Endothelial cell (in vitro differentiated cells): ENCODE results near the gene TSSK6. TPM values are rescaled to one million over a fixed set of nuclear protein-coding genes. Genes with fewer than 3 reads are reported as not detected.
A peak's percentile ranks its signal among the peaks of the same experiment; 100 is the strongest.

Experiments
- DNase-seq: peaks from one replicate; pipeline ENCODE4 v3.0.0; 2021; ENCODE audit warnings: low spot score
- H3K27ac Mint-ChIP-seq: one replicate; pipeline ENCODE4 v1.8.0; 2021; ENCODE audit warnings: mixed read lengths, inconsistent platforms; ENCODE audit not compliant: unreplicated experiment
- H3K27me3 Mint-ChIP-seq: one replicate; pipeline ENCODE4 v1.8.0; 2021; ENCODE audit warnings: mild to moderate bottlenecking, moderate library complexity, mixed read lengths, inconsistent platforms; ENCODE audit not compliant: unreplicated experiment
- H3K36me3 Mint-ChIP-seq: one replicate; pipeline ENCODE4 v1.8.0; 2021; ENCODE audit warnings: mild to moderate bottlenecking, low read depth, mixed read lengths, inconsistent platforms; ENCODE audit not compliant: unreplicated experiment
- H3K4me1 Mint-ChIP-seq: one replicate; pipeline ENCODE4 v1.8.0; 2021; ENCODE audit warnings: mild to moderate bottlenecking, mixed read lengths, inconsistent platforms; ENCODE audit not compliant: unreplicated experiment
- H3K4me3 Mint-ChIP-seq: one replicate; pipeline ENCODE4 v1.8.0; 2021; ENCODE audit warnings: mild to moderate bottlenecking, mixed read lengths, inconsistent platforms; ENCODE audit not compliant: unreplicated experiment
- H3K9me3 Mint-ChIP-seq: one replicate; pipeline ENCODE4 v1.8.0; 2021; ENCODE audit warnings: mixed read lengths, inconsistent platforms; ENCODE audit not compliant: unreplicated experiment
- total RNA-seq: library from RNA; stranded (reverse); fragmentation: NEBNext Ultra II Directional; extraction: Animal tissue kit (Norgen Biotek cat#: 25700); gene quantifications from one replicate; pipeline ENCODE4 v1.2.1, GENCODE V29; 2021; ENCODE audit not compliant: unreplicated experiment
- TF ChIP-seq, protein P1 (sequence below): fragments of 200-600 bp; sonication (generic); IDR thresholded peaks from one replicate; pipeline ENCODE4 v1.5.0; 2021; ENCODE audit warnings: antibody characterized with exemption; ENCODE audit not compliant: unreplicated experiment

The TSSK6 gene
- total RNA-seq, 1 donor from 2014 or later: 2.7 TPM

DNA sequence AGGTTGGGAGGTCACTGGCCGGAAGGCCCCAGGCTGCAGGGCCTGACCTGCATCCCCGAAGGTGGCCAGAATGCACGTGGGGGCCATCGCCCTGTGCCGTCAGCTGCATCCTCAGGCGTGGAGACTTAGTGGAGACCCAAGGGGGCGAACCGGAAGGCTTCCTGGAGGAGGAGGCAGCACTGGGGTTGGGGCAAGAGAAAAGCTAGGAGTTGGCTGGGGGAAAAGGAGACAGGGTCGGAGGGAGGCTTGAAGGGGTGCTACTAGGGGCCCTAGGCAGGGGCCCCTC lies 12.0 kb upstream of the TSSK6 start:
- DNase-seq: no peak
- Mint-ChIP-seq H3K36me3 (peaks cover 4% of the 10 kb centered on the region), H3K27ac (no peak overlapping the region), H3K27me3 (peaks cover 11% of the 10 kb centered on the region), H3K4me1 (peaks cover 2% of the 10 kb centered on the region), H3K9me3 (no peaks in the 10 kb centered on the region), H3K4me3 (no peak overlapping the region)
- TF ChIP-seq, protein P1, sequence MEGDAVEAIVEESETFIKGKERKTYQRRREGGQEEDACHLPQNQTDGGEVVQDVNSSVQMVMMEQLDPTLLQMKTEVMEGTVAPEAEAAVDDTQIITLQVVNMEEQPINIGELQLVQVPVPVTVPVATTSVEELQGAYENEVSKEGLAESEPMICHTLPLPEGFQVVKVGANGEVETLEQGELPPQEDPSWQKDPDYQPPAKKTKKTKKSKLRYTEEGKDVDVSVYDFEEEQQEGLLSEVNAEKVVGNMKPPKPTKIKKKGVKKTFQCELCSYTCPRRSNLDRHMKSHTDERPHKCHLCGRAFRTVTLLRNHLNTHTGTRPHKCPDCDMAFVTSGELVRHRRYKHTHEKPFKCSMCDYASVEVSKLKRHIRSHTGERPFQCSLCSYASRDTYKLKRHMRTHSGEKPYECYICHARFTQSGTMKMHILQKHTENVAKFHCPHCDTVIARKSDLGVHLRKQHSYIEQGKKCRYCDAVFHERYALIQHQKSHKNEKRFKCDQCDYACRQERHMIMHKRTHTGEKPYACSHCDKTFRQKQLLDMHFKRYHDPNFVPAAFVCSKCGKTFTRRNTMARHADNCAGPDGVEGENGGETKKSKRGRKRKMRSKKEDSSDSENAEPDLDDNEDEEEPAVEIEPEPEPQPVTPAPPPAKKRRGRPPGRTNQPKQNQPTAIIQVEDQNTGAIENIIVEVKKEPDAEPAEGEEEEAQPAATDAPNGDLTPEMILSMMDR: no peak

DNA sequence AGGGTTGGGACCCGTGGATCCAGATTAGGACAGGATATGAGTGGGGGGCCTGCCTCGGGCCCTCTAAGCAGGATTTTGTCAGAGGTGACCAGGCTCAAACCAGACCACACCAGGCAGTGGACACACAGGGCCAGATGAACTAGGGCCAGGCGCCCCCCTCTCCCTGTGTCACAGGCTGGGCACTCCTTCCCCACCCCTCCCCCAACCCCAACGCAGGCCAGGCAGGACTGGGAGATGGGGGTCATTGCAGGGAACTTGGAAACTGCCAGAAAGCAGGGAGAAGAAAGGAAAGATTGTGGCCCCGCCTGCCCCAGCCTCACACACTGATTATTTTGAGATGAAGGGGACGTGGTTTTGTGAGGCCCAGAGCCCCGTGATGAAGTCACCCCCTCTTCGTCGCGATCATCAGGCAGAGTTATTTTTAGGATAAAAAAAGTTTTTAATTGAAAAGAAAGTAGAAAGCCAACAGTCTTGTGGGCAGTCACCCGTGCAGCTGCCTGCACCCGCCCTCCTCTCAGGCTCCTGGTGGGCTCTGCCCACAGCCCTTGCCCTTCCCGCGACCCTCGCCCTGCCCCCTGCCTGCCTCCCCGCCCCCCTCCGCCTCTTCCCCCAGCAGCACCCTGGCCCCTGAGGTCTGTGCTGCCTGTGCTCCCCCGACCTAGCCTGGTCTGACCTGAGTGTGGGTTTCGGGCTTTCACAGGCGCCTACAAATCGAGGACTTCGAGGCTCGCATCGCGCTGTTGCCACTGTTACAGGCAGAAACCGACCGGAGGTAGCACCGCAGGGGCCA lies 11.4 kb upstream of the TSSK6 start:
- Mint-ChIP-seq H3K4me3 (no peak overlapping the region), H3K27me3 (peaks cover 11% of the 10 kb centered on the region), H3K36me3 (peaks cover 4% of the 10 kb centered on the region), H3K27ac (no peak overlapping the region), H3K9me3 (no peaks in the 10 kb centered on the region), H3K4me1 (no peaks in the 10 kb centered on the region)
- no peak for DNase-seq
- TF ChIP-seq, protein P1: no peak

DNA sequence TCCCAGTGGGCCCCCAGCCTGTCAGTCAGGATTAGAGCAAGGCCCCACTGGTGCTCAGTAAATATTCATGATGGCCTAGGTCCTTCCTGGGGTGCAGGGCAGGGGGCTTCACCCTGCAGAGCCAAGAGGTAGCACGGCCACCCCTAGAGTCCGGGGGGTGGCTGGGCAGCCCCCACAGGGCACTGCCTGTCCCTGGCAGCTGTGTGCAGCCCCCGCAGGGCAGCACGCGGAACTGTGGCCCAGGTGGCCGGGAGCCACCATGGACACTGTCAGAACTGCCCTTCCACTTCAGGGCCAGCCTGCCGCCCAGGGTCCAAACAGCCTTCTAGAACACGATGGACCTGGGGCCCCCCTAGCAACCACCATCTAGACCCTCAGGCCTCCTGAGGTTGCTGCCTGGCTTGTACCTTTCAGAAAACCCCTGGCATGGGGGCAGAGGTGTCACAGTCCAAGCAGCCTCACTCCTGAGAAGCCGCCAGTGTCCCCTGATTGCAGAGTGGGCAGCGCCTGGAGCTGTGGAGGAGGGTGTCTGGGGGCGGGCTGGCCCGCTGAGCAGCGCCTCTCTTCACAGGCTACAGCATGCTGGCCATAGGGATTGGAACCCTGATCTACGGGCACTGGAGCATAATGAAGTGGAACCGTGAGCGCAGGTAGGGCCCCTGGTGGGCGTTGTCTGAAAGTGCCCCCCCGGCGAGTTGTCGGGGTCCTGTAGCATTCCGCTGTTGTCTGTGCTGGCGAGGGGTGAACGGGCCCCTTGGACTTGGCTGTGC lies 10.4 kb upstream of the TSSK6 start:
- Mint-ChIP-seq H3K27me3 (peaks cover 10% of the 10 kb centered on the region), H3K27ac (no peak overlapping the region), H3K4me3 (no peak overlapping the region), H3K9me3 (no peaks in the 10 kb centered on the region), H3K4me1 (no peaks in the 10 kb centered on the region), H3K36me3 (peaks cover 4% of the 10 kb centered on the region)
- TF ChIP-seq, protein P1: no peak
- DNase-seq: no peak

DNA sequence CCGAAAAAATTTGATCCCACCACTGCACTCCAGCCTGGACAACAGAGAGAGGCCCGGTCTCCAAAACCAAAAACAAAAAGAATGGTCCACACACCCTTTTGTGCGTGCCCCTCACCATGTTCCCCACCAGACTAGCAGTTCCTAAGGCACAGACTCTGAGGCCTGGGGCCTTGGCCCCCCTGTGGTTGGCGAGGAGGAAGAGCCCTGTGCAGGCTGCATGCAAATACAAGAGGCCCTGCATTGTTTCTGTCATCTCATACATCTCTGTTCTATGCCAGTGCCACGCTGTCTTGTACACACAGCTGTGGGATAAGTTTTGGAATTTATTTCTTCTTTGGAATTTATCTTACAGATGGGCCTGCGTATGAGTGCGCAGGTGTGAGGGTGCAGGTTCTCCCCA lies 8.7 kb upstream of the TSSK6 start:
- peaks cover 5% of the 10 kb centered on the region for H3K27me3 Mint-ChIP-seq

More for the DNA sequence above, 8.7 kb upstream of the TSSK6 start:
- H3K27ac Mint-ChIP-seq: no peak overlapping the region
- TF ChIP-seq, protein P1: no peak
- no peaks in the 10 kb centered on the region for H3K4me1 Mint-ChIP-seq
- peaks cover 4% of the 10 kb centered on the region for H3K36me3 Mint-ChIP-seq
- DNase-seq: no peak
- no peaks in the 10 kb centered on the region for H3K9me3 Mint-ChIP-seq
- peak overlapping the region; percentile 56 for H3K4me3 Mint-ChIP-seq
